GM12878 (cell line): ENCODE data around the gene ZSCAN5B.

ENCODE experiments used
- CREB1 ChIP-seq: IDR thresholded peaks from 2 replicates; pipeline ENCODE4 v1.6.1; 2012; ENCODE audit warnings: low read depth, mild to moderate bottlenecking, inconsistent platforms
- EZH2 ChIP-seq: IDR thresholded peaks from 2 replicates; pipeline ENCODE4 v1.6.1; 2012; ENCODE audit warnings: low read depth, mild to moderate bottlenecking, control low read depth, inconsistent platforms, low read length, borderline replicate concordance; ENCODE audit not compliant: control insufficient read depth
- NRF1 ChIP-seq: conservative IDR thresholded peaks from 2 replicates; pipeline ENCODE4 v1.6.1; 2011; ENCODE audit warnings: mild to moderate bottlenecking, low read depth, low read length, improper control_type of control experiment
- POLR2A ChIP-seq: IDR thresholded peaks from 2 replicates; pipeline ENCODE4 v1.6.1; 2011; ENCODE audit warnings: low read depth, mild to moderate bottlenecking, low read length
- POLR2AphosphoS5 ChIP-seq: IDR thresholded peaks from 2 replicates; pipeline ENCODE4 v1.6.1; 2011; ENCODE audit warnings: mild to moderate bottlenecking, low read length, inconsistent platforms
- RELA ChIP-seq: fragments of 450-650 bp; IDR thresholded peaks from 2 replicates; pipeline ENCODE4 v1.8.0; 2014; ENCODE audit warnings: borderline replicate concordance; ENCODE audit not compliant: partially characterized antibody
- SPI1 ChIP-seq: IDR thresholded peaks from 2 replicates; pipeline ENCODE4 v1.6.1; 2011; ENCODE audit warnings: low read depth, mild to moderate bottlenecking, low read length, moderate library complexity, borderline replicate concordance; ENCODE audit not compliant: insufficient read depth
- TF ChIP-seq, protein P1 (sequence below): IDR thresholded peaks from 2 replicates; pipeline ENCODE4 v1.6.1; 2012; ENCODE audit warnings: low read depth, low read length, improper control_type of control experiment
- TF ChIP-seq, protein P2 (sequence below): fragments of 450-650 bp; IDR thresholded peaks from 2 replicates; pipeline ENCODE4 v1.6.1; 2017; ENCODE audit warnings: antibody characterized with exemption, mild to moderate bottlenecking, moderate library complexity
- TF ChIP-seq, protein P3 (sequence below), 3 experiments: IDR thresholded peaks in 2 of 3; conservative IDR thresholded peaks in 1 of 3; 2 replicates each; pipeline ENCODE4 v1.5.1; 2011; ENCODE audit warnings: low read depth in 3 of 3, low read length in 3 of 3, mild to moderate bottlenecking in 3 of 3, control low read depth in 2 of 3, moderate library complexity in 2 of 3, inconsistent platforms in 1 of 3, mixed read lengths in 1 of 3; ENCODE audit not compliant: control insufficient read depth in 2 of 3, insufficient read depth in 1 of 3; ENCODE audit errors: extremely low read depth in 1 of 3

DNA sequence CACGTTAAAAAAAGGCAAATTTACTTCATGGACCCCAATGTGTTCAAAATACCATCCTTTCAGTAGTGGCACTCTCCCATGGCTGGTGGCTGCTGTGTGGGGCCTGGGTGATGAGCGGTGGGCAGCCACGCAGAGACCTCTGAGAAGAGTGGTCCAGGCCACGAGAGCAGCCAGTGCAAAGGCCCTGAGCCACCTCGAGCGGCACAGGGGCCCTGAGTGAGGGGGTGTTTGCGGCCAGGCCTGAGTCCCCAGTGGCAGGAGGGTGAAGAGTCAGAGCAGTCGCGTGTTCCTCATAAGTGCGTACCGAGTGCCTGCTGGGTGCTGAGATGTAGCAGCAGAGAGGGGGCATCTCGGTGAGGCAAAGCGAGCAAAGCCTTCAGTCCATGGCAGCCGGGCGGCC, 49.5 kb downstream of the ZSCAN5B start:
- TF ChIP-seq, protein P1, sequence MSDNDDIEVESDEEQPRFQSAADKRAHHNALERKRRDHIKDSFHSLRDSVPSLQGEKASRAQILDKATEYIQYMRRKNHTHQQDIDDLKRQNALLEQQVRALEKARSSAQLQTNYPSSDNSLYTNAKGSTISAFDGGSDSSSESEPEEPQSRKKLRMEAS: no peak
- TF ChIP-seq POLR2AphosphoS5: no peak
- no peak for TF ChIP-seq NRF1
- no peak for TF ChIP-seq RELA
- TF ChIP-seq POLR2A: no peak
- no peak for TF ChIP-seq EZH2
- TF ChIP-seq, protein P2, sequence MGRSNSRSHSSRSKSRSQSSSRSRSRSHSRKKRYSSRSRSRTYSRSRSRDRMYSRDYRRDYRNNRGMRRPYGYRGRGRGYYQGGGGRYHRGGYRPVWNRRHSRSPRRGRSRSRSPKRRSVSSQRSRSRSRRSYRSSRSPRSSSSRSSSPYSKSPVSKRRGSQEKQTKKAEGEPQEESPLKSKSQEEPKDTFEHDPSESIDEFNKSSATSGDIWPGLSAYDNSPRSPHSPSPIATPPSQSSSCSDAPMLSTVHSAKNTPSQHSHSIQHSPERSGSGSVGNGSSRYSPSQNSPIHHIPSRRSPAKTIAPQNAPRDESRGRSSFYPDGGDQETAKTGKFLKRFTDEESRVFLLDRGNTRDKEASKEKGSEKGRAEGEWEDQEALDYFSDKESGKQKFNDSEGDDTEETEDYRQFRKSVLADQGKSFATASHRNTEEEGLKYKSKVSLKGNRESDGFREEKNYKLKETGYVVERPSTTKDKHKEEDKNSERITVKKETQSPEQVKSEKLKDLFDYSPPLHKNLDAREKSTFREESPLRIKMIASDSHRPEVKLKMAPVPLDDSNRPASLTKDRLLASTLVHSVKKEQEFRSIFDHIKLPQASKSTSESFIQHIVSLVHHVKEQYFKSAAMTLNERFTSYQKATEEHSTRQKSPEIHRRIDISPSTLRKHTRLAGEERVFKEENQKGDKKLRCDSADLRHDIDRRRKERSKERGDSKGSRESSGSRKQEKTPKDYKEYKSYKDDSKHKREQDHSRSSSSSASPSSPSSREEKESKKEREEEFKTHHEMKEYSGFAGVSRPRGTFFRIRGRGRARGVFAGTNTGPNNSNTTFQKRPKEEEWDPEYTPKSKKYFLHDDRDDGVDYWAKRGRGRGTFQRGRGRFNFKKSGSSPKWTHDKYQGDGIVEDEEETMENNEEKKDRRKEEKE: no peak
- TF ChIP-seq, protein P3, sequence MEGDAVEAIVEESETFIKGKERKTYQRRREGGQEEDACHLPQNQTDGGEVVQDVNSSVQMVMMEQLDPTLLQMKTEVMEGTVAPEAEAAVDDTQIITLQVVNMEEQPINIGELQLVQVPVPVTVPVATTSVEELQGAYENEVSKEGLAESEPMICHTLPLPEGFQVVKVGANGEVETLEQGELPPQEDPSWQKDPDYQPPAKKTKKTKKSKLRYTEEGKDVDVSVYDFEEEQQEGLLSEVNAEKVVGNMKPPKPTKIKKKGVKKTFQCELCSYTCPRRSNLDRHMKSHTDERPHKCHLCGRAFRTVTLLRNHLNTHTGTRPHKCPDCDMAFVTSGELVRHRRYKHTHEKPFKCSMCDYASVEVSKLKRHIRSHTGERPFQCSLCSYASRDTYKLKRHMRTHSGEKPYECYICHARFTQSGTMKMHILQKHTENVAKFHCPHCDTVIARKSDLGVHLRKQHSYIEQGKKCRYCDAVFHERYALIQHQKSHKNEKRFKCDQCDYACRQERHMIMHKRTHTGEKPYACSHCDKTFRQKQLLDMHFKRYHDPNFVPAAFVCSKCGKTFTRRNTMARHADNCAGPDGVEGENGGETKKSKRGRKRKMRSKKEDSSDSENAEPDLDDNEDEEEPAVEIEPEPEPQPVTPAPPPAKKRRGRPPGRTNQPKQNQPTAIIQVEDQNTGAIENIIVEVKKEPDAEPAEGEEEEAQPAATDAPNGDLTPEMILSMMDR (IDR thresholded peaks at IDR 0.05 in 2 of 3, conservative IDR thresholded peaks at IDR 0.05 in 1 of 3; ENCODE audit: control insufficient read depth in 2 of 3, extremely low read depth in 1 of 3, insufficient read depth in 1 of 3, low read depth in 3 of 3, low read length in 3 of 3): no peak
- no peak for TF ChIP-seq SPI1
- TF ChIP-seq CREB1: no peak
